Limb (tissue), 2 donors: ENCODE data around the gene PFDN1.

Source experiments
- DNase-seq, 2 donors: peaks; one replicate each; pipeline ENCODE4 v3.0.0-alpha.2; 2016; ENCODE audit errors: extremely low spot score in 2 of 2

The PFDN1 gene

DNA sequence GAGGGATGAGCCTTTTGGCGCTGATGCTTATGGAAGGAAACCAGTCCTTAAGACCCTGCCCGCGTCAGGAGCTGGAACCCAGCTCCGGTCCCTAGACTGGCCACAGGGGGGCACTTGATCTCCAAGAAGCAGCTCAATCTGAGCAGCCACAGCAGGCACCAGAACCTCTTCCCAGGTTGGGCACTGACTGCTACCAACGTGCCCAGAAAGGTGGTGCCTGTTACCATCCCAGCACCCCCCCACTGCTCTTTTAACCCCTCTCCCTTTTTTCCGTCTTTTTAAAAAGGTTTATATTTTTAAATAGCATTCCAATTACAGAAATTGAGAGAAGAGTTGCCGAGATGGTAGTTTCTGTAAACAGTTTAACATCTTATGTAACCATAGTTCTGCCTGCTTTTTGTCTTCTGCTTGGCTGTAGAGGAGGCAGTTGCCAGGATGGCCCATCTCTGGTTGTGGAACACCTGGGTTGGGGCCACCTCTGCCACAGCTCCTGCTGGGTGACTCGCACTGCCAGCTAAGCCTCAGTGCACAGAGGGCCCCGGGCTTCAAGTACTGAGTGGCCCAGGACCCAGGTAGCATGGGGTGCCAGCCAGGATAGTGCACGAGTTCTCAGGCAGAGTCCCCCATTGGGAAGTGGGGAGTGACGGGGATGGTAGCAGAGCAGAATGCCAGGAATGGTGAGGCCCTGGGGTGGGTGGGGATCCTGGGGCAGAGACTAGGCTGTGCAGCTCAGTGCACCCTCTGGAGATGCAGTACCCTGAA lies 62.8 kb downstream of the PFDN1 start:
- peak; percentile 48 to 75 for DNase-seq

DNA sequence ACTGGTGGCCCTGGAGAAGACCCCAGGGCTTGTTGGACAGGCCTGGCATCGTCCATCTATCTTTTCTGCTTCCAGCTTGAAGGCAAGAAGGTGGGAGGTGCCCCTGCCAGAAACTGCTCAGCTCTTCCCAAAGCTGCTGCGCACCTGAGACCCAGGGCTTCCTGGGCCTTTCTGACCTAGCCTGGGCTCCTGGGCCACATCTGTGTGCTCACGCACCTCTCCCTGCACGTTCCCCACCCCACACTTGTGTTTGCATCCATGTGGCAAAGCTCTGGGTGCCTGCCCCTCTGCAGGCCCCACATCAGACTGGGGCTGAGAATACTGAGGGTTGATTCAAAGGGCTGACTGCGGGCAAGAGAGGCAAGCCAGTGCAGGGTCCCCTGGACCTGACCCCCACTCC lies 63.4 kb downstream of the PFDN1 start:
- DNase-seq = no peak

DNA sequence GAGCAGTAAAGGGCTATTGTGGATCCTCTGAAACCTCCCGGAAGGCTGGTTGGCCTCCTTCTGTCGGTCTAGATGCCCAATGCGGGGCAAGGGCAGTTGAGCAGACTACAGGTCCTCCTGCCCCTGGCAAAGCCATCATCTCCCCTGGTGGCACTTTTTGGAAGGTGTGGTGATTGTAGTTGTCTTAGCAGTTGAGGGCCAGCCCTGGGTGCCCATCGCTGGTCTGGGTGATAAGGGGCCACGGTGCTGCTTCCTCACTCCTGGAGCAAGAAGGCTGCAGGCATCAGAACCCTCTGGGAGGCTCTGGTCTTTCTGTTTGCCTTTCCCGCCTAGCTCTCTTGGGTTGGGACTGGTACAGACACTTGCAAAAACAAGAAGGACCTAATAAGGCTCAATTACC lies 64.1 kb downstream of the PFDN1 start:
- DNase-seq = no peak

DNA sequence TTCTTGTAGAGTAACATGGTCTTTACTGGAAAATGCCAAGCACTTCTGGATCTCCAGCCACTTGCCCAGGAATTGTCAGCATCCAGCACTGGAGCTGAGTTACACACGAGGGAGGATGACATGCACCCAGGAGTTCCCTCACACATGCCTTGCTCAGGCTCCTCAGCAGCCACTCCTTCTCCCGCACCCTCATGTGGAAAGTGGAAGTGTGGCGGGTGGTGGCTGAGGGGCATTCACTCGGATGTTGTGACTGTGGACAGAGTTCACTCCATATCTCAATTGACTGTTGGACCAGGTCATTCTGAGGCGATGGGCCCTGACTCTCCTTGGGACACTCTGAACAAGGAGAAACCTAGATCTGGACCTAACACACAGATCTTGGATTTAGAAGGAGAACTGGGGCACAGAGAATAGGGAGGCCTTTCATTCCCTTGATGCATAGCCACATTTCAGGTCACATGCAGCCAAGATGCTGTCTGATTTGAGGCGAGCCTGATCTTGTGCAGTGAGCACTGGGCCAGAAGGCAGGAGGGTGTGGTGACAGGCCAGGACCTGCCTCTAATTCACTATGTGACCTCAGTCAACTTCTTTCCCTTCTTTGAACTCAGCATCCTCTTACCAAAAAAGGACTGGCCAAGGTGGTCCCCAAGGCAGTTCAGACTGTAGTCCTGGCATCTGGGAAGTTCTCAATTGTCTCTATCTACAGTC lies 65.9 kb downstream of the PFDN1 start:
- DNase-seq = no peak

DNA sequence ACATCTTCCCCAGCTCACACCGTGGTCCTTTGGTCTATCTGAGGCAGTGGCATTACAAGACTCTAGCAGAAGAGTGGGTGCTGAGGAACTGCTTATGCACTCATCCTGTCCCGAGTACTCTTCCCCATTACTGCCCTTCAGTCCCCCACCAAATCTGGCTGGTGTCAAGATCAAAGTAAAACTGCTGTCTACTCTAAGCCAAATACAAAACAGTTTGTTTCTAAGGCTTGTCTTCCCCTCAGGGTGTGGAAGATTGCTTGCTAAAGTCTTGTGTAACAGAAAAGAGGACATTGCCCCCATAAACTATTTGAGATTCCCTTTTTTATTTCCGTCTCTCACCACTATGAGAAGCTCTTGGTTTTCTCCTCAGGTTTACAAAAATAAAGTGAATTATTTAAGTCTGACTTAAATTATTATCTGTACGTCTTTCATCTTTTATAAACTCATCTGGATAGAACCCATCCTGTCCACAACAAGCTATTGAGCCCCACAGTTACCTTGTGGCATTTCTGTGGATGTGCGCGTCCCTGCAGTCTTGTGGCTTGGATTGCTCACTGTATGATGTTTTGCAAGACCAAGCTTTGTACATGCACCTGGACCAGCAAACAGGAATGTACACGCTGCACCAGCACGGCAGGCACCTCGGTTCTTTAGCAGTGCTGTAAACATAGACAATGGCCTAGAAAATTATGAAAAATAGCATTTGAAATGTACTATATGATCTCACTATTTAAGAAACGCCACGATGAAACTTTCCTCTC lies 66.9 kb downstream of the PFDN1 start:
- DNase-seq = no peak

DNA sequence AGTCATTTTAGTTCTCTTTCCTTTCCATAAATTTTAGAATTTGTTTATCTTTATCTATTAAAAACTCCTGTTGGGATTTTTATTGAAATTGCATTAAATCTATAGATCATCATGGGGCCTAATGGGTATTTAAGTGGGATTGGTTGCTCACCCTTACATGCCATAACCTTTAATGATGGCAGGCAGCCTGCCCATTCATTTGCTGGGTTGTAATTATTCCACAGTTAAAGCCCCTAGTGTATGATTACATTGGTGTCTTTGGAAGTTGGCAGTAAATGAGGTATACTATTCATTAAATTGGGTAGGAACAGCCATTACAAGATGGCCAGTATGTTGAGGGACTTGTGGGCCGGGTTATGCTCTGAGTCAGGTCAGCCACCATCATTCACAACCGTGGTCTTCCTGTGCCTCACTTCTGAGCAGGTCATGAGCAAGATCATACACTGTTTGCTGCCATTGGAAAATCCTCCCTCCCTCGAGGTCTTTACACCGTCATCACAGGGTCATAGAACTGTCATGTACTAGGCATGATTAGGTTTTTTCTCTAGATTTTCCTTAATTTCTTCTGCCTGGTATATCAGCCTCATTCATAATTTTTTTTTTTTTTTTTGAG lies 68.4 kb downstream of the PFDN1 start:
- no peak for DNase-seq

DNA sequence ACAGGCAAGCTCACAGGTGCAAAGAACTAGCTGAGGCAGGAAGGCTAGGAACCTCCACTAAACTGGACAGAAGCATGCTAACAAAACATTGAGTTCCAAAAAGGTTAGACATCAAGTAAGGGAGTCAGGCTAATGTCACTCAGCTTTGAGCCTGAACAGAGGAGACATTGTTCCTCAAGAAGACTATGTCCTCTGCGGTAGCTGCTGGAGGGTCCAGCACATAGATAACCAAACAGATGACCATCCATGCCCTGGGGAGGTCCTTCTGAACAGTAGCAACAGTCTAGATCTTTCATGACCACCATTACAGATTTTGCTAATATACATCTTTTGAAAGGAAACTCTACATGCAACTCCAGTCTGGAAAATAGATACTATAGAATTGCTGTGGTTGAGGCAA lies 70.2 kb downstream of the PFDN1 start:
- DNase-seq = no peak

DNA sequence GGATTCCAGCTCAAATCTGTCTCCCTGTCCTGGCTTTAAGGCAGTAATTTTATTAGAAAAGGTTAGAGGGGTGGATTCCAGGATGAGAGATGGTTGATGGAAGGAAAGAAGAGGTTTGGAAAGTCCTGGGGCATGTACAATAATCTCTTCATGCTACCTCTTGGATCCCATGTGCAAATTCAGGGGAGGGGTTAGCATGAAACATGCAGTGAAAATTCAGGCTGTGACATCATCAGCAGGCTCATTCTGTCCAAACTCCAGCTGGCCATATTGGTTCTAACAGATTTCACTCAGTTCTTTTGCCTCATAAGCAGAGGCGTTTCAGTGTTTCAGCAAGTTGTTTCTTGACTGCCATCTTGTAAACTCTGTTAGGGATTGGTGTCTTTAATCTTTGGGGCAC lies 72.5 kb downstream of the PFDN1 start:
- no peak for DNase-seq

DNA sequence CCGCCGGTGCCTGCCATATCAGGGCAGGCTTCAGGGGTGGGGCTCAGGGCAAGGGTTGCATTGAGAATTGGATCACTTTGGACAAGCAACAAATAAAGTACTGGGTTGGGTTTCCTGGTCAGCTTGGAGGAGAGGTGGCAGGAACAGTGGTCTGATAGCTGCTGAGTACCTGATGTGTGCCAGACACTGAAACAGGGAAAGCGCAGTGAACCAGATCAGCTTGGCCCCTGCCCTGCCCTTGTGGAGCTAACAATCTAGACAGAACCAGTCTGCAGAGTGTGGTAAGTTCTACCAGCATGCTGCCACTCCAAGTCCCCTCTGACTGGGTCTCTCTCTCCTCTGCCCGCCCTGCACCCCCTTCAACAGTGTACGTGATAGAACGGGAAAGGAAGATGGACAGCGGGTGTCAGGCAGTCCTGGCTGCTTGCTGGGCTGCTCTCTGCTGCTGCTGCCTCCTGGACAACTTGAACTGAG lies 74.5 kb downstream of the PFDN1 start:
- DNase-seq = no peak

DNA sequence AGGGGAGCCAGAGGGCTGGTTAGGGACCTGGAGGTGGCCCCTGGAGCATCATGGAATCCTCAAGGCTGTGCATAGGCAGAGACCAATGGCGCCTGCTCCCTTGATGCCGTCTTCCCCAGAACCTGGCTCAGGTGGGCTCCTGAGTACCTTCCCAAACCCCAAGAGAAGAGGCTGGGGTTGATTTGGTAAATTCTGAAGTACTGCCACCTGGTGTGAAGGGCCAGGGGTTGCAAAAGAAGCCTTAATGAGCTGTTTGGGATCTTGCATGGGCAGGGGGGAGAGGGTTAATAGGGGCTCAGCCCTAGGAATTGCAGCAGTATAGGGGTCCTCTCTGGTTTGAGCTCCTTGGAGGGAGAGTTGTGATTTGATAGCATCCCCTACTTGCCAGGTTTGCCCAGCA lies 75.9 kb downstream of the PFDN1 start:
- DNase-seq = no peak

DNA sequence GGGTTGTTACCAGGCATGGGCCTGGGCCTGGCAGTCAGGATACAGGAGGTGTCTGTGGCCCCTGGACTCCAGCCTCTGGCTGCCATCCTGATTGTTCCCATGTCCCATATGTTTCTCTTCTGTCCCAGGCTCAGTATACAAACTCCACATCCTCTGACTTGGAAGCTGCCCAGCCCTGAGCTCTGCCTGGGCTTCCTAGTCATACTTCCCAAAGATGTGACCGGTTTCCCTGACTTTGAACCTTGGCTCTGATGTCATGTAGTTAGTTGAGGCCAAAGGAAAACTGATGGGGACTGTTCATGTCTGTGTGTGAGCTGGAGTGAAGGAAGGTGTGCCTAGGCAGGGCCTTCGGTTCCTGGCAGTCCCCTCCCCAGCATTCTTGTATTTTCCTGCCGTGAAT lies 77.5 kb downstream of the PFDN1 start:
- no peak for DNase-seq

DNA sequence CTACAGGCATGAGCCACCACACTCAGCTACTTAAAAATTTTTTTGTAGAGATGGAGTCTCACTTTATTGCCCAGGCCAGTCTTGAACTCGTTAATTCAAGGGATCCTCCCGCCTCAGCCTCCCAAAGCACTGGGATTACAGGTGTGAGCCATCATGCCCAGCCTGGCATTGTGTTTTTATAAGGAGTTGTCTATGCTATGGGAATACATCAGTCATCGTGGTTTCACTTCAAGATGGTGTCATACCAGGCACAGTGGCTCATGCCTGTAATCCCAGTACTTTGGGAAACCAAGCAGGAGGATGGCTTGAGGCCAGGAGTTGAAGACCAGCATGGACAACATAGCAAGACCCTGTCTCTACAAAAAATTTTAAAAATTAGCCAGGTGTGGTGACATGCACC lies 78.2 kb downstream of the PFDN1 start:
- no peak for DNase-seq

DNA sequence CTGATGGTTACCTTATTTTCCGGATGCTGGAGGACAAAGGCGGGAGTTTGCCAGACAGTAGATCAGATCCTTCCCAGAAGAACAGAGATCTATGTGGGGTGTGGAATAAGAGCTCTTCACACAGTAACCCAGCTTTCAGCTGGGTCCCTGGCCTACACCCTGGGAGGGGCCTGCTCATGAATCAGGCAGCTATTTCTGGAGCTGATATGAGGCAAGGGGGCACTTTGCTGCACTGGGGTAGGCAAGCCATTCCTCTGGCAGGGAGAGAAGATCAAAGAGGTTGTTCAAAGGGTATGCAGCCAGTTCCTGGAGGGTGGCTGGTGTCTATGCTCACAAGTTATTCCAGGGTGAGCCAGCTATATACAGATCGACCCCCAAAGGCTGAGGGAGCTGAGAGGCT lies 79.3 kb downstream of the PFDN1 start:
- no peak for DNase-seq

DNA sequence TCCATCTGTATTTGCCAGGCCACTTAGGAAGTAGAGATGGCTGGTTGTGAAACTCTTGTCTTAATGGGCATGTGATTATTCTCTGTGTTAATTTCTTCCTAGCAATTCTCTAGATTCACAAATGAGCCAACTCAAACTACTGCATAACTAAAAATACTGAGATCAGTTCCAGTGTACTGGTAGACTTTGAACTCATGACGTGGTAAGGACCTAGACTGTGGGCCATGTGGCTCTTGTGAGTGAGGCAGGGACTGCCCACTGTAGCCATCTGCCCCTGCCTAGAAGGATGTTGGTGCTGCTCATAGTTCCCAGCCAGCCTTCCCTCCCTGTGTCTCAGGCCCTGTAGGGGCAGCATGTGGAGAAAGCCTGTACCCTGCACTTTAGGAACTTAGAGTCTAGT lies 80.5 kb downstream of the PFDN1 start:
- DNase-seq = no peak

DNA sequence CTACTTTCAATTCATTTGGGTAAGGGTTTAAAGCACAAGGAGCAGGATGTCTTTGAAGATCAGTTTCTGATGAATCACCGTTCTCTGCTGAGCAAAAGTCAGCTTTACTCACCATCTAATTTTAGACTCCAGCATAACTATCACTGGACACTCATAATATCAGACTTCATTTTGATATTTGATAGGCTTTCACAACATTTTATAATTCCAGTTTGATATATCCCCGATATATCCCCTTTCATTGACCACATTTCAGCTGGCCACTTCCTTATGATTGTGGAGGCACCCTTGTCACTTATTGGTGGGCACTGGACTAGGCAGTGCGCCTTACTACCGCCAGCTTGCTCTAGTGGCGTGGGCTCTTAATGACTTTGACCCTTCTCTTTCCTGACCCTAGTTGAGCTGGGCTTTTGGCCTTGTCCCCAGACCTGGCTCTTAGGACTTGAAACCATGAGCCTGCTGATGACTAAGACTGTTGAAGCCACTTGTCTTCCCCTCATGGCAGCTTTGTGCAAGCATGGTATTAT lies 81.1 kb downstream of the PFDN1 start:
- no peak for DNase-seq

DNA sequence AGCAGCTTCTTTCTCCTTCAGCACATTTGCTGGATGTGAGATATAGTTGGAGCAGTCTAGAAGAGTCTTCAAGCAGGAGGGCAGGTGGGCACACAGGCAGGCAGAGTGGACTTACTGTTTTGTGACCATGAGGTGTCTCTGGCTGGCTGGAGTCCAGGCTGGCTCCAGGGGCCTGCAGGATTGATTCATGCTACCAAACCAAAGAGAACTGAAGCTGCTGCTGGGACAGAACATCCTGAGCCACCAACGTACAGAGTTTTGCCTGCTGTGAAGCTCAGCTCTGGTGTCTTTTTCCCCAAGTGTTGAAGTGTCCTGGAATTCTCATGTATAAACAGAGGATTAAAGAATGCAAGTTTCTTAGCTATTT lies 82.2 kb downstream of the PFDN1 start:
- no peak for DNase-seq

DNA sequence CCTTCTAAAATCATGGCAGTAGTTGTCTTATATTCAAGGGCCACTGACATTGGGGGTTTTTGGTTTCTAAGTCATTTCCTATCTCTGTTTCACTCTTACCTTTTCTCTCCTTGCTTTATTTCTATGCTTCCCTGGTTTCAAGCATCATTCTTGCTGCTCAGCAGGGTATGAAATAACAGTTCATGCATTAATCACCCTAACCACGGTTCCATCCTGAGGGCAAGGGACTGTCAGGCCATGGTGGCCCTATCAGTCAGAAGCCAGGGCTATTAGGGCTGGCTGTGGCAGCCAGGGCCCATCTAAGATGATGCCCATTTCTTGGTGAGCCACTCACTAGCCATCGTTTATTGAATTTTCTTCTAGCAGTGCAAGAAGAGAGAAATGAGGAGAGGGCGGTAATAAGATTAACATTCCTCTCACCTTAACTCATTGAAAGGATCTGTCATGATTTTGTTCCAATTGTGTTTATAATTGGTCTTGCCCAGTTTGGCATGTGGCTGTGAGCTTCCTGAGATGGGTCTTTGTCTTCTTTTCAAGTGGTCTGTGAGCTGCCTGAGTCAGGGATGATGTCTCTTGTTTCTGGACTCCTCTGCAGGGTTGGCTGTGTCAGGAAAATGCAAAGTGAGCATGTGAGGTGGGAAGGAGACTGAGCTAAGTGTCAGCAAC lies 82.7 kb downstream of the PFDN1 start:
- no peak for DNase-seq

DNA sequence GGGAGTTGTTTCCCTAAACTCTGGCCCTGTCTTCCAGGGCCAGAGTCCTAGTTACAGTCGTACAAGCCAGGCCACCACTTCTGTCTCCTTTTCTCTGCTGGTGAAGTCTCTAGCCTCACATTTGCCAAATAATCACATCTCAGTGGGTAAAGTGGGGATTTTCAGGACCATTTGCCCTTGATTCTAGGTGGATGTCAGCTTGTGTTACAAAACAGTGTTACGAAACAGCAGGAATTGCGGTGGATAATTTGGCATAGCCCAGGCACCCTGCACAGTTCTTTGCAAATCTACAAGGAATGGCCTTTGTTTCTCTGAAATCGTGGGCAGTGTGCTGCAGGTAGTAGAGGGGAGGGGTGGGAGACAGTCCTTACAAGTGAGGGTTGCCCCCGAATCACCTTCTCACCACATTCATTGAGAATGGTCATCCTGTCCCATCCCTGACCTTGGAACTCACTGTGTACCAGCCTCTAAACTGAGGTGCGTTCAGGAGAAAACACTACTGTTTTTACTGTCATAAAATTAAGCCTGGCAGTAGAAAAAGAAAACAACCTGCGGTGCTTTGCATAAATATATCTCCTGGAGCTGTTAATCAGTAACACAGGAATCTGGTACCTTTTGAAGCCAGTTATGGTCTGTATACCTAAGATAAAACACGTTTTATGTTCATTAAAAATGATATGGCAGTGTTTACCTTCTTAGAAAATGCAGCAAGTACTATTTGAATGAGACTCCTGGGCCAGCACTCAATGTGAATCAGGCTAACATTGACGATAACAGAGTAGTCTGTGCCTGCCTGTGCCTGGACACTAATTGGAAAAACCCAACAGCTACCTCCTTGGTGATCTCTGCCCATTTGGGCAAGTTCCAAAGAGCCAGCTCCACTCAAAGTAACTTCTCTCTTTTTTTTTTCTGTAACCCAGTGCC lies 83.6 kb downstream of the PFDN1 start:
- DNase-seq = no peak

DNA sequence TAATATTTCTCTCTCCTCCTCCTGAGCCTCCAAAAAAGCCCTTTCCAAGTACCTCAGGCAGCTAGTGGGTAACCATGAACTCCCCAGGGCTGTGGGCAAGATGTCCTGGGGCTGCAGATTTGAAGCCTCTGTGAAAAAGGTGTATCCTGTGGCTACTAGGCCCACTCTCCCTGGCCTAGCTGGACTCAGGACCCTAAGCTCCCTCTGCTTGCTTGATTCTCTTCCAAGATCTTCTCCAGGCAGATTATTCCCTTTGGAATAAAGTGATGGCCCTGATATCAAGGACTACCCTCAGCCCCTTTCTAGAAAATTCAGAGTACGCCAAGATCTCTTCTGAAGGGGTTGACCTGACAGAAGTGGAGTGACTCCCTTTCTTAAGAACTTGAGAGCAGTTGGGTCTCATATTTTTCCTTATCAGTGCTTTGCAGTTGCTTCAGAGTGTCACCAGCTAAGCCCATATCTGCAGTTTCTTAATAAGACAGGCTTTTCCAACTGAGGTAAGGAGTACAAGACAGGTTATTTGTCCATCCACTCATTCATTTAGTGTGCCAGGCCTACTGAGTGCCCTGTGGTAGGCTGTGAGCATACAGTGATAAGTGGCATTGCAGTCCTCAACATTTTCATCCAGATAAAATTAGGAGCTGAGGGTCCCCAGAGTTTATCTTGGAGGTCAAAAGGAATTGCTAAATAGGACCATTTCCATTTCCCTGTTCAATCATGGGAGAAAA lies 85.4 kb downstream of the PFDN1 start:
- no peak for DNase-seq
